Measurements from ENCODE around the gene COL25A1. TPM values are rescaled to one million over a fixed set of nuclear protein-coding genes. Genes with fewer than 3 reads are reported as not detected.
"Not testable (repeated sequence)": the region's sequence is repeated elsewhere in the genome, so short reads cannot be mapped to it uniquely, and the experiment has no call there.

The COL25A1 gene
- total RNA-seq, 2 experiments from 2014 or later: not detected

GRCh38 chr4:109025471-109026076 is 276.9 kb downstream of the COL25A1 start:
- Mint-ChIP-seq H3K27me3 (peaks cover 3% of the 10 kb centered on the region), H3K36me3 (no peaks in the 10 kb centered on the region), H3K27ac (no peak overlapping the region), H3K4me3 (no peak overlapping the region), H3K9me3 (peaks cover 16% of the 10 kb centered on the region), H3K4me1 (ENCODE audit: low read depth) (no peaks in the 10 kb centered on the region)
- ChIA-PET POLR2A (no interaction called here), CTCF (no interaction called here)
- intact Hi-C loops (cut with micrococcal nuclease): no loop called here
- DNase-seq: no peak

- CTCF ChIA-PET: no interaction called here
Measured at GRCh38 chr4:109022961-109023360, 279.5 kb downstream of the COL25A1 start.

GRCh38 chr4:109021630-109022029 is 280.8 kb downstream of the COL25A1 start:
- H3K4me3 Mint-ChIP-seq; CTCF ChIA-PET; H3K4me1 Mint-ChIP-seq (ENCODE audit: low read depth); H3K36me3 Mint-ChIP-seq; H3K27ac Mint-ChIP-seq; POLR2A ChIA-PET; intact Hi-C loops (cut with micrococcal nuclease); H3K27me3 Mint-ChIP-seq; DNase-seq: not testable (repeated sequence)
- peaks cover 16% of the 10 kb centered on the region for H3K9me3 Mint-ChIP-seq

More at GRCh38 chr4:109022961-109023360, 279.5 kb downstream of the COL25A1 start:
- H3K36me3 Mint-ChIP-seq: no peaks in the 10 kb centered on the region
- H3K27me3 Mint-ChIP-seq: peaks cover 3% of the 10 kb centered on the region
- POLR2A ChIA-PET: no interaction called here
- DNase-seq: no peak
- no peaks in the 10 kb centered on the region for H3K4me1 Mint-ChIP-seq (ENCODE audit: low read depth)
- H3K4me3 Mint-ChIP-seq: no peak overlapping the region
- intact Hi-C loops (cut with micrococcal nuclease): no loop called here
- peaks cover 16% of the 10 kb centered on the region for H3K9me3 Mint-ChIP-seq
- no peak overlapping the region for H3K27ac Mint-ChIP-seq

- Mint-ChIP-seq H3K4me3 (no peak overlapping the region), H3K4me1 (ENCODE audit: low read depth) (no peaks in the 10 kb centered on the region), H3K27ac (no peak overlapping the region), H3K27me3 (peaks cover 3% of the 10 kb centered on the region), H3K36me3 (no peaks in the 10 kb centered on the region), H3K9me3 (peaks cover 16% of the 10 kb centered on the region)
- intact Hi-C loops (cut with micrococcal nuclease): no loop called here
- DNase-seq: no peak
- ChIA-PET POLR2A (no interaction called here), CTCF (no interaction called here)
Measured at GRCh38 chr4:109020861-109021260, 281.6 kb downstream of the COL25A1 start.

GRCh38 chr4:109016200-109016599 is 286.3 kb downstream of the COL25A1 start:
- CTCF ChIA-PET: no interaction called here
- Mint-ChIP-seq H3K36me3 (no peaks in the 10 kb centered on the region), H3K27me3 (peaks cover 4% of the 10 kb centered on the region)

GRCh38 chr4:109015413-109015810 is 287.0 kb downstream of the COL25A1 start:
- H3K27ac Mint-ChIP-seq: no peak overlapping the region
- POLR2A ChIA-PET: no interaction called here
- CTCF ChIA-PET: no interaction called here

More at GRCh38 chr4:109016200-109016599, 286.3 kb downstream of the COL25A1 start:
- no peak for DNase-seq
- H3K27ac Mint-ChIP-seq: no peak overlapping the region
- POLR2A ChIA-PET: no interaction called here
- H3K4me3 Mint-ChIP-seq: no peak overlapping the region
- no peaks in the 10 kb centered on the region for H3K4me1 Mint-ChIP-seq (ENCODE audit: low read depth)
- H3K9me3 Mint-ChIP-seq: peaks cover 4% of the 10 kb centered on the region
- intact Hi-C loops (cut with micrococcal nuclease): no loop called here

GRCh38 chr4:109014593-109015412 is 287.7 kb downstream of the COL25A1 start:
- intact Hi-C loops (cut with micrococcal nuclease): no loop called here
- POLR2A ChIA-PET: no interaction called here
- H3K9me3 Mint-ChIP-seq: no peaks in the 10 kb centered on the region
- no peaks in the 10 kb centered on the region for H3K36me3 Mint-ChIP-seq
- no peaks in the 10 kb centered on the region for H3K4me1 Mint-ChIP-seq (ENCODE audit: low read depth)
- no peak overlapping the region for H3K27ac Mint-ChIP-seq
- CTCF ChIA-PET: no interaction called here
- no peak for DNase-seq
- H3K4me3 Mint-ChIP-seq: no peak overlapping the region
- H3K27me3 Mint-ChIP-seq: peaks cover 4% of the 10 kb centered on the region

More at GRCh38 chr4:109015413-109015810, 287.0 kb downstream of the COL25A1 start:
- H3K27me3 Mint-ChIP-seq: peaks cover 4% of the 10 kb centered on the region
- no peaks in the 10 kb centered on the region for H3K36me3 Mint-ChIP-seq
- intact Hi-C loops (cut with micrococcal nuclease): no loop called here
- H3K4me3 Mint-ChIP-seq: no peak overlapping the region
- H3K4me1 Mint-ChIP-seq (ENCODE audit: low read depth): no peaks in the 10 kb centered on the region
- no peaks in the 10 kb centered on the region for H3K9me3 Mint-ChIP-seq
- no peak for DNase-seq

- ChIA-PET CTCF (interaction anchor here (0.6 kb wide), 1 partner anchor 281 kb away, joined by 3 read pairs; no protein-coding TSS in a partner anchor), POLR2A (no interaction called here)
- no peak overlapping the region for H3K27ac Mint-ChIP-seq
- no peak overlapping the region for H3K4me3 Mint-ChIP-seq
- H3K36me3 Mint-ChIP-seq: no peaks in the 10 kb centered on the region
- intact Hi-C loops (cut with micrococcal nuclease): no loop called here
- no peaks in the 10 kb centered on the region for H3K9me3 Mint-ChIP-seq
- no peaks in the 10 kb centered on the region for H3K4me1 Mint-ChIP-seq (ENCODE audit: low read depth)
- H3K27me3 Mint-ChIP-seq: peaks cover 4% of the 10 kb centered on the region
- DNase-seq: no peak
Measured at GRCh38 chr4:109012286-109012880, 290.1 kb downstream of the COL25A1 start.

- H3K9me3 Mint-ChIP-seq: no peaks in the 10 kb centered on the region
- no peak overlapping the region for H3K4me3 Mint-ChIP-seq
- H3K36me3 Mint-ChIP-seq: no peaks in the 10 kb centered on the region
- ChIA-PET POLR2A (no interaction called here), CTCF (no interaction called here)
- intact Hi-C loops (cut with micrococcal nuclease): no loop called here
- peaks cover 4% of the 10 kb centered on the region for H3K27me3 Mint-ChIP-seq
- no peak overlapping the region for H3K27ac Mint-ChIP-seq
- no peaks in the 10 kb centered on the region for H3K4me1 Mint-ChIP-seq (ENCODE audit: low read depth)
- DNase-seq: no peak
Measured at GRCh38 chr4:109011241-109012026, 291.0 kb downstream of the COL25A1 start.

GRCh38 chr4:109010521-109010920 is 291.9 kb downstream of the COL25A1 start:
- ChIA-PET CTCF (interaction anchor here (0.6 kb wide), 1 partner anchor 322 kb away, joined by 3 read pairs; no protein-coding TSS in a partner anchor), POLR2A (no interaction called here)
- Mint-ChIP-seq H3K36me3 (no peaks in the 10 kb centered on the region), H3K27ac (no peak overlapping the region), H3K9me3 (no peaks in the 10 kb centered on the region), H3K4me3 (no peak overlapping the region), H3K4me1 (ENCODE audit: low read depth) (no peaks in the 10 kb centered on the region), H3K27me3 (peaks cover 3% of the 10 kb centered on the region)
- intact Hi-C loops (cut with micrococcal nuclease): no loop called here
- DNase-seq: no peak

- POLR2A ChIA-PET: no interaction called here
- H3K4me1 Mint-ChIP-seq (ENCODE audit: low read depth): no peaks in the 10 kb centered on the region
- intact Hi-C loops (cut with micrococcal nuclease): no loop called here
Measured at GRCh38 chr4:109009909-109010308, 292.5 kb downstream of the COL25A1 start.

GRCh38 chr4:109007976-109008375 is 294.5 kb downstream of the COL25A1 start:
- no peak overlapping the region for H3K27ac Mint-ChIP-seq
- no peaks in the 10 kb centered on the region for H3K4me1 Mint-ChIP-seq (ENCODE audit: low read depth)
- intact Hi-C loops (cut with micrococcal nuclease): no loop called here
- H3K4me3 Mint-ChIP-seq: no peak overlapping the region
- DNase-seq: no peak
- ChIA-PET POLR2A (no interaction called here), CTCF (no interaction called here)
- H3K9me3 Mint-ChIP-seq: no peaks in the 10 kb centered on the region
- no peaks in the 10 kb centered on the region for H3K36me3 Mint-ChIP-seq
- no peaks in the 10 kb centered on the region for H3K27me3 Mint-ChIP-seq

More at GRCh38 chr4:109009909-109010308, 292.5 kb downstream of the COL25A1 start:
- DNase-seq: no peak
- CTCF ChIA-PET: no interaction called here
- no peaks in the 10 kb centered on the region for H3K27me3 Mint-ChIP-seq
- no peaks in the 10 kb centered on the region for H3K36me3 Mint-ChIP-seq
- no peak overlapping the region for H3K27ac Mint-ChIP-seq
- H3K4me3 Mint-ChIP-seq: no peak overlapping the region
- H3K9me3 Mint-ChIP-seq: no peaks in the 10 kb centered on the region

All from activated CD4-positive, alpha-beta memory T cell treated with anti-CD3 and anti-CD28 coated beads for 36 hours (primary cell).